ENCODE data around the gene CIDEB. TPM values are rescaled to one million over a fixed set of nuclear protein-coding genes. Genes with fewer than 3 reads are reported as not detected.

Gene CIDEB
- total and polyA plus RNA-seq, 9 of the 15 experiments (the other 6 are each of a cell fraction or from before 2014, with no cell fraction given): 0.03 to 0.35 (median 0.09) TPM; not detected in 3

DNA sequence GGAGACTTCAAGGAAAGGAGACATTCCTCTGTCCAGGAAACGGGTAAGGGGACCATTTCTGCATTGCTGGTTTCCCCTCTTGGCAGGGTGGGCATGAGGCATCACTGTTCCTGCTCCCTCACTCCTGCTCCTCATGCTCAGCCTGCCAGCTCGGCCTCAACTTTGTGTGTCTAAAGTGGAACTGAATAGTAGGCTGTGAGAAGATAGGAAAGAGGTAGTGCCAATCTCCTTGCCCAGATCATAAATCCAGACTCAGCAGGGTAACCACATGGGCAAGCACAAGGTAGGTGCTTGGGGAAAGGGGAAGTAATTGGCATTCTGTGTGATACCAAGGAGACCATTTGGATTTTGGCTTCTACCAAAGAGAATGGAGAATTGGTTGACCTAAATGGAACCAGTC is 6.1 kb upstream of the CIDEB start:
- CTCF ChIA-PET (ENCODE audit: low intra/inter-chr PET ratio): no interaction called here
- TF ChIP-seq, protein P1, sequence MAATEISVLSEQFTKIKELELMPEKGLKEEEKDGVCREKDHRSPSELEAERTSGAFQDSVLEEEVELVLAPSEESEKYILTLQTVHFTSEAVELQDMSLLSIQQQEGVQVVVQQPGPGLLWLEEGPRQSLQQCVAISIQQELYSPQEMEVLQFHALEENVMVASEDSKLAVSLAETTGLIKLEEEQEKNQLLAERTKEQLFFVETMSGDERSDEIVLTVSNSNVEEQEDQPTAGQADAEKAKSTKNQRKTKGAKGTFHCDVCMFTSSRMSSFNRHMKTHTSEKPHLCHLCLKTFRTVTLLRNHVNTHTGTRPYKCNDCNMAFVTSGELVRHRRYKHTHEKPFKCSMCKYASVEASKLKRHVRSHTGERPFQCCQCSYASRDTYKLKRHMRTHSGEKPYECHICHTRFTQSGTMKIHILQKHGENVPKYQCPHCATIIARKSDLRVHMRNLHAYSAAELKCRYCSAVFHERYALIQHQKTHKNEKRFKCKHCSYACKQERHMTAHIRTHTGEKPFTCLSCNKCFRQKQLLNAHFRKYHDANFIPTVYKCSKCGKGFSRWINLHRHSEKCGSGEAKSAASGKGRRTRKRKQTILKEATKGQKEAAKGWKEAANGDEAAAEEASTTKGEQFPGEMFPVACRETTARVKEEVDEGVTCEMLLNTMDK (IDR thresholded peaks at IDR 0.05; ENCODE audit: borderline replicate concordance, insufficient read depth, low read depth, low read length, poor library complexity, severe bottlenecking): no peak
- no peak for TF ChIP-seq NCOA4 (IDR thresholded peaks at IDR 0.05; ENCODE audit: partially characterized antibody)
- TF ChIP-seq HMG20B (CRISPR knock-in tag; IDR thresholded peaks at IDR 0.05): no peak
- no peak for TF ChIP-seq ZNF584 (CRISPR knock-in tag; IDR thresholded peaks at IDR 0.05; ENCODE audit: low read depth)
- TF ChIP-seq, protein P2, sequence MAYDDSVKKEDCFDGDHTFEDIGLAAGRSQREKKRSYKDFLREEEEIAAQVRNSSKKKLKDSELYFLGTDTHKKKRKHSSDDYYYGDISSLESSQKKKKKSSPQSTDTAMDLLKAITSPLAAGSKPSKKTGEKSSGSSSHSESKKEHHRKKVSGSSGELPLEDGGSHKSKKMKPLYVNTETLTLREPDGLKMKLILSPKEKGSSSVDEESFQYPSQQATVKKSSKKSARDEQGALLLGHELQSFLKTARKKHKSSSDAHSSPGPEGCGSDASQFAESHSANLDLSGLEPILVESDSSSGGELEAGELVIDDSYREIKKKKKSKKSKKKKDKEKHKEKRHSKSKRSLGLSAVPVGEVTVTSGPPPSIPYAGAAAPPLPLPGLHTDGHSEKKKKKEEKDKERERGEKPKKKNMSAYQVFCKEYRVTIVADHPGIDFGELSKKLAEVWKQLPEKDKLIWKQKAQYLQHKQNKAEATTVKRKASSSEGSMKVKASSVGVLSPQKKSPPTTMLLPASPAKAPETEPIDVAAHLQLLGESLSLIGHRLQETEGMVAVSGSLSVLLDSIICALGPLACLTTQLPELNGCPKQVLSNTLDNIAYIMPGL (CRISPR knock-in tag; IDR thresholded peaks at IDR 0.05): no peak
- no peak for TF ChIP-seq RBM22 (IDR thresholded peaks at IDR 0.05; ENCODE audit: low read depth, low read length, poor library complexity, severe bottlenecking)
- no peak for TF ChIP-seq ZNF76 (CRISPR knock-in tag; IDR thresholded peaks at IDR 0.05; ENCODE audit: borderline replicate concordance)
- no peak for TF ChIP-seq HNRNPK (IDR thresholded peaks at IDR 0.05; ENCODE audit: low read depth, low read length, poor library complexity, severe bottlenecking)
- no peak for TF ChIP-seq TEAD2 (tag; IDR thresholded peaks at IDR 0.05)
- TF ChIP-seq POLR3A (IDR thresholded peaks at IDR 0.05; ENCODE audit: borderline replicate concordance, extremely low read depth, insufficient read depth, insufficient read length): no peak
- TF ChIP-seq RBM34 (IDR thresholded peaks at IDR 0.05; ENCODE audit: borderline replicate concordance, insufficient read depth, low read length): no peak
- TF ChIP-seq SNRNP70 (optimal IDR thresholded peaks at IDR 0.05; ENCODE audit: low read depth, low read length): no peak
- TF ChIP-seq TFAM (CRISPR knock-in tag; conservative IDR thresholded peaks at IDR 0.05): no peak
- no peak for TF ChIP-seq ZNF253 (CRISPR knock-in tag; conservative IDR thresholded peaks at IDR 0.05)
- no peaks in the 10 kb centered on the region for H3K27me3 ChIP-seq (ENCODE audit: control insufficient read depth in 2 of 2, insufficient read depth in 2 of 2, low read length in 2 of 2)
- H3K27ac ChIP-seq (ENCODE audit: extremely low read depth, low read depth, low read length): no peak overlapping the region
- H3K36me3 ChIP-seq (ENCODE audit: control insufficient read depth, insufficient read depth, low read length): peaks cover 14% of the 10 kb centered on the region; the same call in 1 of the 3 replicates
- H3K9me1 ChIP-seq (ENCODE audit: control insufficient read depth, insufficient read depth, low read length): no peaks in the 10 kb centered on the region
- no peak overlapping the region for H3K4me2 ChIP-seq (ENCODE audit: insufficient read depth, low read length)
- no peaks in the 10 kb centered on the region for H3K79me2 ChIP-seq (ENCODE audit: control insufficient read depth, insufficient read depth, low read length)
- H3K4me1 ChIP-seq (replicated peaks in 1 of 2; ENCODE audit: control insufficient read depth in 2 of 2, insufficient read depth in 2 of 2, low read length in 2 of 2): peaks cover 20 to 30% of the 10 kb centered on the region in 2 experiments
- no peaks in the 10 kb centered on the region for H4K20me1 ChIP-seq (replicated peaks; ENCODE audit: control insufficient read depth, insufficient read depth, low read length)
- FAIRE-seq (no peak), ATAC-seq (no peak), DNase-seq (ENCODE audit: extremely low read depth in 1 of 4, low spot score in 3 of 4) (no peak)
- no peak overlapping the region for H2AFZ ChIP-seq (ENCODE audit: low read depth, low read length)
- BruUV-seq (replicated peaks): no TSS peak
- in situ Hi-C loops (cut with MboI): no loop called here
- POLR2A ChIA-PET: interaction anchor here (0.7 kb wide), 1 partner anchor 11 kb away, joined by 5 read pairs; no protein-coding TSS in a partner anchor
- H3K9me3 ChIP-seq (replicated peaks; ENCODE audit: control insufficient read depth, insufficient read depth, low read depth, low read length): no peaks in the 10 kb centered on the region
- intact Hi-C loops (cut with micrococcal nuclease): no loop called here
- H3K9ac ChIP-seq (ENCODE audit: insufficient read depth in 1 of 2, low read depth in 2 of 2, low read length in 2 of 2): no peak overlapping the region; a peak in 1 of 4 replicates
- 72% methylated on average over 2 of the region's 2 CpGs for whole genome bisulfite sequencing (ENCODE audit: insufficient coverage, low coverage, missing lambda C conversion rate)
- no peak overlapping the region for H3K4me3 ChIP-seq

Measured in K562 (cell line).